Liver (tissue), 2 donors: ENCODE data around the gene ERC2.

Source experiments
- REST ChIP-seq: IDR thresholded peaks from 2 replicates; pipeline ENCODE4 v1.6.1; 2016; ENCODE audit warnings: antibody characterized with exemption, mild to moderate bottlenecking
- YY1 ChIP-seq: IDR thresholded peaks from 2 replicates; pipeline ENCODE4 v1.6.1; 2016; ENCODE audit warnings: antibody characterized with exemption, mild to moderate bottlenecking
- TF ChIP-seq, protein P1 (sequence below): fragments of 150-350 bp; IDR thresholded peaks from 2 replicates; pipeline ENCODE4 v1.5.1; 2017; ENCODE audit warnings: improper control_type of control experiment, low read depth, low read length; ENCODE audit not compliant: missing input control
- donor health status: healthy.

DNA sequence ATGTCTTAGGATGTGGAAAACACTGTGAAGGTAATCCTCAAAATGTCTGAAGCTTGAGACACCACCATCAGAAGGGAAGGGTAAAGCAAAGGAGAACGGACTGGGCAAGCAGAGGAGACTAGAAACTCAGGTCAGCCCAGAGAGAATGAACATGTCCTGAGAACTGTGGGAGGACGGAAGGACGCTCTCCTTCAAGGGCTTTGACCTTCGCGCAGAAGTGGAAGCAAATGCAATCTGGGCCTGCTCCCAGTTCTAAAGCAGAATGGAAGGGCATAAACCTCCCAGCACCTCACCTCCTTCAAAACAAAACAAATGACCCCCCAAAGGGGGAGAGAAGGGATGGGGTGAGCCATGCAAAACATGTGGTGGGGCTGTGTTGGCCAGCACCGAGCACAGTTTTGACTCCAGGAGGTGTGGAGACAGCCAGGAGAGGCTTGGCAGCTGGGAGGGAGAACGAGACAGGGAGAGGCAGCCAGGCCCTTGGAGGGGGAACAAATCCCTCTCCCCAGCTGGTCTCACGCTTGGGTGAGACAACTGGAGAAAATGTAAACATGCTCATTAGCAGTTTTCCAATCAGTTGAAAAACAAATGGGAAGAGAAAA is 758.8 kb downstream of the ERC2 start:
- TF ChIP-seq, protein P1, sequence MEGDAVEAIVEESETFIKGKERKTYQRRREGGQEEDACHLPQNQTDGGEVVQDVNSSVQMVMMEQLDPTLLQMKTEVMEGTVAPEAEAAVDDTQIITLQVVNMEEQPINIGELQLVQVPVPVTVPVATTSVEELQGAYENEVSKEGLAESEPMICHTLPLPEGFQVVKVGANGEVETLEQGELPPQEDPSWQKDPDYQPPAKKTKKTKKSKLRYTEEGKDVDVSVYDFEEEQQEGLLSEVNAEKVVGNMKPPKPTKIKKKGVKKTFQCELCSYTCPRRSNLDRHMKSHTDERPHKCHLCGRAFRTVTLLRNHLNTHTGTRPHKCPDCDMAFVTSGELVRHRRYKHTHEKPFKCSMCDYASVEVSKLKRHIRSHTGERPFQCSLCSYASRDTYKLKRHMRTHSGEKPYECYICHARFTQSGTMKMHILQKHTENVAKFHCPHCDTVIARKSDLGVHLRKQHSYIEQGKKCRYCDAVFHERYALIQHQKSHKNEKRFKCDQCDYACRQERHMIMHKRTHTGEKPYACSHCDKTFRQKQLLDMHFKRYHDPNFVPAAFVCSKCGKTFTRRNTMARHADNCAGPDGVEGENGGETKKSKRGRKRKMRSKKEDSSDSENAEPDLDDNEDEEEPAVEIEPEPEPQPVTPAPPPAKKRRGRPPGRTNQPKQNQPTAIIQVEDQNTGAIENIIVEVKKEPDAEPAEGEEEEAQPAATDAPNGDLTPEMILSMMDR, result no peak
- no peak for TF ChIP-seq REST
- no peak for TF ChIP-seq YY1
